ENCODE results near the gene MAML2.

DNA sequence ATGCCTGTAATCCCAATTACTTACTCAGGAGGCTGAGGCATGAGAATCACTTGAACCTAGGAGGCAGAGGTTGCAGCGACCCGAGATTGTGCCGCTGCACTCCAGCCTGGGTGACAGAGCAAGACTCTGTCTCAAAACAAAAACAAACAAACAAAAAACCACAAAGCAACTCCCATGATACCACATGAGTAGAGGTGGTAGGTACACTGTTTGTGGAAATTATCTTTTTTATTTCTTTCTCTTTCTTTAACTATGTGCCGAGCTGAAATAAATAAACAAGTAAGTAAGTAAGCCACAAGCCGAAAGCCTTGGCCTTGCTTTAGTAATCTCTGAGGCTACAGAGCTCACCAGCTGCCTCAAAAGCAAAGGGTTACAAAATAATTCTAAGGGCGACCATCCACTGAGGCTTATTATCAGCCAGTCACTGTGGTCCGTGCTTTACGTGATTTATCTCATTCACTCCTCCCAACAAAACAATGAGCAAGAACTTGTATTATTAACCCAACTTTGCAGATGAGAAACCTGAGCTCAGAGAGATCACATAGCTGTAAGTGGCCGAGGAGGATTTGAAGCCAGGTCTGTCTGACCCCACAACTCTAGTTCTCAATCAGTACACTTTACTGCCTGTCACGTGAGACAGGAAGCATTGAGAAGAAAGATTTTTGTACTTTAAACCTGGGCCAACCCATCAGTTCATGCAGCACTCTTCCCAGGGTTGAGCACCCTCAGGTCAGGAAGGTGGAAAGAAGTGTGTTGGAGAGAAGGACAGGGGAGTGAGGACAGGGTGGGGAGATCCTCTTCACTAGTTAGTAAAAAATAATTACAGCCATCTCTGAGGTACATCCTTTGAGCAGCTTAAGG lies 349.3 kb downstream of the MAML2 start:
- TF ChIP-seq, protein P1, sequence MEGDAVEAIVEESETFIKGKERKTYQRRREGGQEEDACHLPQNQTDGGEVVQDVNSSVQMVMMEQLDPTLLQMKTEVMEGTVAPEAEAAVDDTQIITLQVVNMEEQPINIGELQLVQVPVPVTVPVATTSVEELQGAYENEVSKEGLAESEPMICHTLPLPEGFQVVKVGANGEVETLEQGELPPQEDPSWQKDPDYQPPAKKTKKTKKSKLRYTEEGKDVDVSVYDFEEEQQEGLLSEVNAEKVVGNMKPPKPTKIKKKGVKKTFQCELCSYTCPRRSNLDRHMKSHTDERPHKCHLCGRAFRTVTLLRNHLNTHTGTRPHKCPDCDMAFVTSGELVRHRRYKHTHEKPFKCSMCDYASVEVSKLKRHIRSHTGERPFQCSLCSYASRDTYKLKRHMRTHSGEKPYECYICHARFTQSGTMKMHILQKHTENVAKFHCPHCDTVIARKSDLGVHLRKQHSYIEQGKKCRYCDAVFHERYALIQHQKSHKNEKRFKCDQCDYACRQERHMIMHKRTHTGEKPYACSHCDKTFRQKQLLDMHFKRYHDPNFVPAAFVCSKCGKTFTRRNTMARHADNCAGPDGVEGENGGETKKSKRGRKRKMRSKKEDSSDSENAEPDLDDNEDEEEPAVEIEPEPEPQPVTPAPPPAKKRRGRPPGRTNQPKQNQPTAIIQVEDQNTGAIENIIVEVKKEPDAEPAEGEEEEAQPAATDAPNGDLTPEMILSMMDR (conservative IDR thresholded peaks at IDR 0.05) = no peak
- no peak for TF ChIP-seq ZFX (IDR thresholded peaks at IDR 0.05)

Measured in C4-2B (cell line).